ENCODE results near the gene ZNF135. TPM values are rescaled to one million over a fixed set of nuclear protein-coding genes. Genes with fewer than 3 reads are reported as not detected.

Gene ZNF135
- total RNA-seq, 3 donors from 2014 or later (not counting 1 experiment from before 2014, with no cell fraction given) = 1.6 to 4.3 (median 4.3) TPM

- Histone ChIP-seq H3K4me3 (ENCODE audit: low read length) (no peak overlapping the region), H3K27ac (ENCODE audit: low read length) (no peak overlapping the region), H3K27me3 (ENCODE audit: control insufficient read depth, insufficient read depth, low read length) (no peaks in the 10 kb centered on the region), H3K9me3 (ENCODE audit: control insufficient read depth, insufficient read depth, low read length) (peaks cover 57% of the 10 kb centered on the region), H3K4me1 (ENCODE audit: control insufficient read depth, insufficient read depth, low read length) (no peaks in the 10 kb centered on the region), H3K36me3 (ENCODE audit: control insufficient read depth, insufficient read depth, low read length) (no peaks in the 10 kb centered on the region)
- Mint-ChIP-seq H3K4me3 (no peak overlapping the region), H3K27me3 (ENCODE audit: low read depth in 2 of 2) (no peaks in the 10 kb centered on the region), H3K4me1 (peaks cover 0 to 4% of the 10 kb centered on the region in 2 donors), H3K36me3 (peaks cover 6% of the 10 kb centered on the region), H3K9me3 (peaks cover 5 to 6% of the 10 kb centered on the region in 2 donors), H3K27ac (no peak overlapping the region)
- WGBS (ENCODE audit: insufficient coverage) = 96% methylated on average over 9 of the region's 13 CpGs
- intact Hi-C loops (cut with micrococcal nuclease) = no loop called here
- ATAC-seq (no peak), DNase-seq (no peak)
- TF ChIP-seq CTCF (IDR thresholded peaks at IDR 0.05) = no peak
These were observed 29.5 kb downstream of the ZNF135 start for GRCh38 chr19:58088521-58089052.

DNA sequence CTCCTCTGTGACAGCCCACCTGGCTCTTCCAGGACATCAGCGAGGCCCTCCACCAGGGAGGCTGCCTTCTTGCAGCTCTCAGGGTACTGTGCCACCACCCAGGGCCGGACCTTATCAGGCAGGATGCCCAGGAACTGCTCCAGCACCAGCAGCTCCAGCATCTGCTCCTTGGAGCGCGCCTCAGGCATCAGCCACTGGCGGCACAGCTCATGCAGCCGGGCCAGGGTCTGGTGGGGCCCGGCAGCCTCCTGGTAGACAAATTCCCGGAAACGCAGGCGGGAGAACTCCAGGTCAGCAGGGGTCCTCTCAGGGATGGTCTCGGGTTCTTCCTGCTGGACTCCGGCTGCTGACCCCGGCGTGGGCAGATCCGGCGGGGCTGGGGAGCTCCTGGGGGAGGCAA is 30.8 kb downstream of the ZNF135 start:
- intact Hi-C loops (cut with micrococcal nuclease) = no loop called here
- H3K9me3 Mint-ChIP-seq = peaks cover 3 to 4% of the 10 kb centered on the region in 2 donors

GRCh38 chr19:58091251-58091995 is 32.3 kb downstream of the ZNF135 start:
- peaks cover 53% of the 10 kb centered on the region for H3K9me3 ChIP-seq (ENCODE audit: control insufficient read depth, insufficient read depth, low read length)
- DNase-seq (no peak), ATAC-seq (no peak)
- H3K27me3 ChIP-seq (ENCODE audit: control insufficient read depth, insufficient read depth, low read length) = no peaks in the 10 kb centered on the region
- no peaks in the 10 kb centered on the region for H3K36me3 ChIP-seq (ENCODE audit: control insufficient read depth, insufficient read depth, low read length)
- Mint-ChIP-seq H3K4me1 (peaks cover 0 to 10% of the 10 kb centered on the region in 2 donors), H3K27ac (peak overlapping the region in 1 of 2 donors; percentile 62), H3K36me3 (no peaks in the 10 kb centered on the region), H3K4me3 (no peak overlapping the region), H3K9me3 (peaks cover 3 to 4% of the 10 kb centered on the region in 2 donors), H3K27me3 (ENCODE audit: low read depth in 2 of 2) (no peaks in the 10 kb centered on the region)
- WGBS (ENCODE audit: insufficient coverage) = 88% methylated on average over 9 of the region's 11 CpGs
- no peak overlapping the region for H3K27ac ChIP-seq (ENCODE audit: low read length)
- H3K4me1 ChIP-seq (ENCODE audit: control insufficient read depth, insufficient read depth, low read length) = no peaks in the 10 kb centered on the region
- intact Hi-C loops (cut with micrococcal nuclease) = no loop called here
- TF ChIP-seq CTCF (IDR thresholded peaks at IDR 0.05) = no peak
- no peak overlapping the region for H3K4me3 ChIP-seq (ENCODE audit: low read length)

More for the DNA sequence above, 30.8 kb downstream of the ZNF135 start:
- H3K9me3 ChIP-seq (ENCODE audit: control insufficient read depth, insufficient read depth, low read length) = peaks cover 55% of the 10 kb centered on the region
- no peak overlapping the region for H3K27ac Mint-ChIP-seq
- no peak overlapping the region for H3K4me3 ChIP-seq (ENCODE audit: low read length)
- no peaks in the 10 kb centered on the region for H3K36me3 Mint-ChIP-seq
- no peak overlapping the region for H3K4me3 Mint-ChIP-seq
- H3K27me3 ChIP-seq (ENCODE audit: control insufficient read depth, insufficient read depth, low read length) = no peaks in the 10 kb centered on the region
- DNase-seq (no peak), ATAC-seq (no peak)
- H3K4me1 Mint-ChIP-seq = peaks cover 0 to 5% of the 10 kb centered on the region in 2 donors
- no peaks in the 10 kb centered on the region for H3K4me1 ChIP-seq (ENCODE audit: control insufficient read depth, insufficient read depth, low read length)
- no peak overlapping the region for H3K27ac ChIP-seq (ENCODE audit: low read length)
- no peaks in the 10 kb centered on the region for H3K27me3 Mint-ChIP-seq (ENCODE audit: low read depth in 2 of 2)
- 95% methylated on average over 16 of the region's 16 CpGs for WGBS (ENCODE audit: insufficient coverage)
- no peaks in the 10 kb centered on the region for H3K36me3 ChIP-seq (ENCODE audit: control insufficient read depth, insufficient read depth, low read length)
- no peak for TF ChIP-seq CTCF (IDR thresholded peaks at IDR 0.05)

All from natural killer cell (primary cell).